Myocyte (in vitro differentiated cells): ENCODE results near the gene MTURN. TPM values are rescaled to one million over a fixed set of nuclear protein-coding genes. Genes with fewer than 3 reads are reported as not detected.
A peak's percentile ranks its signal among the peaks of the same experiment; 100 is the strongest.

Experiments used
- DNase-seq: peaks from one replicate; pipeline ENCODE4 v3.0.0-alpha.2; 2012; ENCODE audit warnings: low read depth
- total RNA-seq: library from RNA; depleted of rRNA; stranded (reverse); fragments of >200 nt; gene quantifications from 2 replicates; pipeline ENCODE4 v1.2.3, GENCODE V29; 2014

Gene MTURN
- total RNA-seq, 1 donor from 2014 or later = 41.9 TPM

GRCh38 chr7:30159698-30160143, 24.9 kb downstream of the MTURN start:
- peak; percentile 40 for DNase-seq

GRCh38 chr7:30160329-30160728, 25.5 kb downstream of the MTURN start:
- no peak for DNase-seq

DNA sequence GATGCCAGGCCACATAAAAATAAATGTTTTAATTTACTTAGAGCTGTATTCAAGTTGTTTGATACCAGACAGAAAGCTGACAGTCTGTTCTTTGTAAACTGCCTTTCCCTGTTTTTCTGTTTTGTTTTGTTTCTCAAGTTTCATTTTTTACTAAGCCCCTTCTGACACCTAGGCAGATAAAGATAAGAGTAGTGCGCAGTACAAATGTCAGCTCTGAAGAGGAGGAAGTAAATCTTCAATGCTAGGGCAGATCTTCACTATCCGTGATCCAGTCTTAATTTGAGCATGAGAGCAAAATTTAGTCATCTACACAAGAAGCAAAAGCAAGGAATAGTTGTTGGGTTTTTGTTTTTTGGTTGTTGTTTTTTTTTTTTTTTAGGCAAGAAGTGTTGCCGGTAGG, 27.3 kb downstream of the MTURN start:
- no peak for DNase-seq

- peak; percentile 83 for DNase-seq
These were observed 27.9 kb downstream of the MTURN start for GRCh38 chr7:30162622-30163124.

GRCh38 chr7:30163231-30163894, 28.6 kb downstream of the MTURN start:
- DNase-seq = peak; percentile 62

DNA sequence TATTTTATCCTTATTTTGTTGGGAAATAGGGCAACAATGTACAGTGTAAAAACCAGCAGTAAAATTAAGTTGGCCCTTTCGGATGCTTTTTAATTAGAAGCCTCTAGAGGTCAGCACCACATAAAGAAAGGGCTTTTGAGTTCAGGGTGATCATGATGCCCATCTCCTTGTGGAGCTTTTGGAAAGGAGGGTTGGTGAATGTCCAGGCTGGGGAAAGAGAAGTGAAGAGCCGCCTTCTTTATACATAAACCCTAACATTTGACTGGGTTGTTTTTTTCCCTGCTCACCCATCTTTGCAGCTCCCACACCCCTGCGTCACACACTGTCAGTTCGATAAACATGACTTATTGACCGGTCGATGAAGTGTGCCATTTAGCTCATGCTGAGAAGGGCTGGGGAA, 29.8 kb downstream of the MTURN start:
- DNase-seq = peak; percentile 91

- DNase-seq = no peak
These were observed 30.8 kb downstream of the MTURN start for GRCh38 chr7:30165590-30165989.

GRCh38 chr7:30166155-30166840, 31.5 kb downstream of the MTURN start:
- no peak for DNase-seq

DNA sequence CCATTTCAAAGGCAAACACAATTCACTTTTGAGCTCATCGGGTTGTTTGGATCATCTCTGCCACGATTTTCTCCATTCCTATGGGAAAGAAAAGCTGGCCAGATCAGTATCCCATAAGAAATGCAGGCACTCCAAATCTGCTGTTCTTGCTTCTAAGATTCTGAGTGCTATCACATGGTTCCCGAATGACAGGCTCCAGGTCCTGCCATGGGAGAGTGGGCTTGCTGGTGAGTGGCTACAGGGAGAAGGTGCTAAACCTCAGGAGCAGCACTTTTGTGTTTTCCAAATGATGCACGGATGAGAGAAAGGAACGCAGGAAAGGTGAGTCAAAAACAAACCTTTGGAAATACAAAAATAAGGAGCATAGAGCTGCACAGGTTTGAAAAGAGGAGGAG, 32.1 kb downstream of the MTURN start:
- DNase-seq = no peak

DNA sequence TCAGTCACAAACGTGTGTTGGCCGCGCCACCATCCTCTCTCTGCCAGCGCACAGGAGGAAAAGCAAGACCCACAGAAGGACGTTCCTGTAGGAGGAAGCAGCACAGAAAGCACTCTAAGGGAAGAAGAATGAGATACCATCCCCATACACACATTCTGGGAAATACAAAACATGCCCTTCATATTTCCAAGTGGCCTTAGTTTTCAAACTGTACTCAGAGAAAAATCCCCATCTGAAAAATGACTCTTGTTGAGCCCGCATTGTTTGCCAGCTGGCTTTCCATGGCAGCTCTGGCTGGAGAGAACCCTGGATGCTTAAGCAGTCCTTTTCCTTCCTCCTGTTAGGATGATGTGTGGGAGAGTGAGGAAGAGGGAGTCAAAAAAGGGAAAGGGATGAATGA, 33.1 kb downstream of the MTURN start:
- DNase-seq = no peak

DNA sequence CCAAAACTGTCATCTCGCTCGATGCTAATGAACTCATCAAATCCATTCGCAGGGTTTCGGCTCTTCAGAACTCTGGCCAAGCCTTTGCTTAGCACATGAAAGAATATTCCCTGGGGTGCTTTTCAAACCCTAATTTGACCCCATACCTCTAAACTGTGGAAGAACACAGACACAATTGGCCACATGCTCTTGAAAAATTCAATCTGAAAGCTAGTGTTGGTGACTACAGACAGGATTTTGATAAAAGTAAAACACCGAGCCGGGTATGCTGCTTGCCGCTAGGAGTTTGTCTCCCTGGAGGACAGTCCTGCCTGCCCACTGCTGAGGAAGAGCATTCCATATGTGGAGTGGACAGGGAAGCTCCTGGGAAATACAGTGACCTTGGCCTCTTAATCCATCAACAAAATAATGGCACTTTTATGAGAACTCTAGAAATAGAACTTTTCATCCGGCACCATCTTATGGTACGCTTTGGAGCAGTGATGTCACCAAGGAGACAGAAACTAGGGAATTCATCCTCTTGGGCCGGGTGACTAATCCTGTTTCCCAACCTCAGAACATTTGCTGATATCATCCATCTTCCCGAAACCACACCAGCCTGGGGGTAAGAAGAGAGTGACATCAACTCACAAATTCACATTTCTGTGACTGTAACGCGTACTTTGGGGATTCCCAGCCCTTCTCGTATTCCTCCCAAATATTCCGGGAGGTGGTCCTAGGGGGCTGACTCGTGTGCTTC, 34.2 kb downstream of the MTURN start:
- peak; percentile 97 for DNase-seq

- peak; percentile 98 for DNase-seq
These were observed 34.8 kb downstream of the MTURN start for GRCh38 chr7:30169579-30169978.

GRCh38 chr7:30170476-30171205, 35.9 kb downstream of the MTURN start:
- no peak for DNase-seq

- DNase-seq = peak; percentile 57
These were observed 37.1 kb downstream of the MTURN start for GRCh38 chr7:30171766-30172447.

GRCh38 chr7:30172451-30172850, 37.7 kb downstream of the MTURN start:
- DNase-seq = no peak

DNA sequence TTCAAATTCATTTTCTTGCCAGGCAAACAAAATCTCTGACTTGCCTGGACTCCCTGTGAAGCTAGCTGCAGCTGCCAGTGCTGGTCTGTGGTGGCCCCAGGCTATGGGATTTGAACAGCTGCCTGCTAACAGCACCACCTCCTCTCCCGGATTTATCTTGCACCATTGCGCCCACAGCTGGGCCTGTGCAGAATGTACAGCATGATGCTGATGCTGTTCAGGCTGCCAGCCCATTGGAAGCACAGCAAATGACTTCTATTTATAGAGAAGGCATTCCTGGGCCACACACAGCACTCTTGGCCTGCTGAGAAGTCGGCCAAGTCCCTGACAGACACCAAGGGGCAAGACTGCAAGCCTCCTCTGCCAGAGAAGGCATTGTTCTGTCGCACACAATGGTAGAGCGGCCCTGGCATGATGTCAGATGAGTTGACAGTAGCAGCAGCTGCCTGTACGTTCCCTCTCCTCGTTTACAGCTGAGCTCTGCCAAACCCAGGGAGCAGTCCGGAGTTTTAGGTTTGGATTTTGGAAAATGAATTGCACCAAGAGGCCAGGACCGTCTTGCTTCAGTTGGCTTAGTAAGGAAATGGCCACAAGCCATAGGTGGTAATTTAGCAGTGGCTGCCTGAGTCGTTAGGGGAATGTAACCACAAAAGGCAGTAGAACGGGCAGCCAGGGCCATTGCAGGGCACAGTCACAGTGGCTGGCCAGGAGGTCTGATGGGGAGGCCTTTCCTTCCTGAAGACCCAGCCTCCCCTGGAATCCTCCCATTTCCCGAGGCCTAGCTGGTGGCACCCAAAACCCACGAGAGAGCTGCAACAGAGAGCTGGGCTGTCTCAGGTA, 38.5 kb downstream of the MTURN start:
- peak; percentile 100 for DNase-seq

DNA sequence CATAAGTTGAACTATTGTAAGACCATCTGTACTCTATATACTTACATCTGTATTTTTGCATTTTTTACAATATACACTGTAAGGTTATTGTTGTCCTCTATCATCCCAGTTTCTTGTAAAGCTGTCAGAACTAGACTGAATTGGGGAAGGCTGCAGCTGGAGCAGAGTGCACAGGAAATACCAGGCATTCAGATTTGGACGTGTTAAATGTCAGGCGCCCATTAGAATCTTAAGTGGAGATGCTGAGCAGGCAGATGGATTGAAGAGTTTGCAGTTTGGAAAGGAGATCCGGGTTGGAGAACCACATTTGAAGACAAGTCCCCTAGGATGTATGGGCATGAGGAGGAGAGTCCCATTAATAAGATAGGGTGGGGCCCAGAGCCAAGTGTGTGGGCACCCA, 40.4 kb downstream of the MTURN start:
- DNase-seq = no peak

DNA sequence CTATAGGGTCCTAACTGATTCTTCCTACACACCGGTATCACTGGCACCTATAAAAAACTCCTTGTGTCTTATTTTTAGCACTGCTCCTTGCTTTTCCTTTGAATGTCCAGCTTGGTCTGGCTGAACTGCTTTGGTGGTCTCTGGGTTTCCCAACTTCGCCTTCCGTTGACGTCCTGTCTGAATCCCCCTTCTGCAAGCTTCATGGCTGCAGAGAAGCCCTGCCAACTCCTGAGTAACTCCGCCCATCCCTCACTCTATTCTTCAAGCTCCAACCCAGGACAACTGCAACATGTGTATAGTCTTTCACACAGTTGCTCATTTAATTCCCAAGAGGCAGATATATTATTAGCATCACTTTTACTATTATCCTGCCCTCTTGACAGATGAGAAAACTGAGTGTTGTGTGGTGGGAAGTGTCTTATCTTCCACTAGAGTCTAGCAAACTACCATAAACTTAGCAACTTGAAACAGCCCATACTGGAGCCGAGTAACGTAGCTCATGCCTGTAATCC, 40.9 kb downstream of the MTURN start:
- no peak for DNase-seq

DNA sequence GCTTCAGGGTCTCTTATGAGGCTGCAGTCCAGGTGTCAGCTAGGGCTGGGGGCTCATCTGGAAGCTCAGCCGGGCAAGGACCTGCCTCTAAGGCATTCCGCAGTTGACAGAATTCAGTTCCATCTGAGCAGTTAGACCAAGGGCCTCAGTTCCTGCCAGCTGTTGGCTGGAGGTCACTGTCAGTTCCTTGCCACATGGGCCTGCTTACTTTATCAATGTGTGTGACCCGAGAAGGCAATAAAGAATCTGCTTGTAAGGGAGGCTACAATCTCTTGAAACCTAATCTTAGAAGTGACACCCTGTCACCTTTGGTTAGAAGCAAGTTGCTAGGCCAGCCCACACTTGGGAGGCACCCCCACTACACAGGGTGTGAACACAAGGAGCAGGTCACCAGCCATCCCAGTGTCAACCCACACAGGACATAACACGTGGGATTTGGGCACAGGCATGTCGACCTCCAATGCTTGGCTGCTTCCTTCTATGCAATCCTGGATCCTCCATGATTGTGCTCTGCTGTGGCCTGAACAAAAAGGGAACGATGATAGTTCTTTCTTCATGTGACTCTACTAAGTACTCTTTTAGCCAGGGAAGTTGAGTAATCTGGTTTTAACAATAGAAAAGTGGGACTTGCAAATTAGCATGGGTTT, 41.8 kb downstream of the MTURN start:
- DNase-seq = peak; percentile 75
